WTC11 (cell line): ENCODE results near the gene ANO1. TPM values are rescaled to one million over a fixed set of nuclear protein-coding genes. Genes with fewer than 3 reads are reported as not detected.

Experiments
- ATAC-seq: fragments of 200-7000 bp; cut with Tn5 transposase; 2 replicates; pipeline ENCODE4 v1.10.0; 2021; ENCODE audit warnings: mild to moderate bottlenecking, moderate library complexity
- CTCF ChIA-PET: fragments of 300-600 bp; sonication (Branson Sonifier 250); formaldehyde crosslinking; loops from one replicate; lab custom pipeline; 2021; ENCODE audit warnings: antibody characterized with exemption; lab: Charles Lee
- POLR2A ChIA-PET: fragments of 350-600 bp; sonication (Branson Sonifier 250); formaldehyde crosslinking; loops from one replicate; lab custom pipeline; 2021; ENCODE audit warnings: antibody characterized with exemption; lab: Charles Lee
- DNase-seq: peaks from one replicate; pipeline ENCODE4 v3.0.0; 2021; ENCODE audit warnings: low spot score
- H3K27ac Mint-ChIP-seq: 2 replicates; pipeline ENCODE4 v1.8.0; 2021; ENCODE audit warnings: mixed read lengths
- H3K27me3 Mint-ChIP-seq: 2 replicates; pipeline ENCODE4 v1.8.0; 2021; ENCODE audit warnings: low read depth, mild to moderate bottlenecking, moderate library complexity, mixed read lengths
- H3K36me3 Mint-ChIP-seq: 2 replicates; pipeline ENCODE4 v1.8.0; 2021; ENCODE audit warnings: mixed read lengths
- H3K4me1 Mint-ChIP-seq: 2 replicates; pipeline ENCODE4 v1.8.0; 2022; ENCODE audit warnings: mixed read lengths
- H3K4me3 Mint-ChIP-seq: 2 replicates; pipeline ENCODE4 v1.8.0; 2021; ENCODE audit warnings: mild to moderate bottlenecking, moderate library complexity, mixed read lengths
- H3K9me3 Mint-ChIP-seq: 2 replicates; pipeline ENCODE4 v1.8.0; 2021; ENCODE audit warnings: mixed read lengths
- EMX1 ChIP-seq: fragments of 250-450 bp; sonication (Bioruptor Pico); IDR thresholded peaks from 2 replicates; pipeline ENCODE4 v1.8.0; 2021; ENCODE audit warnings: mild to moderate bottlenecking
- FOXJ3 ChIP-seq: sonication (generic); formaldehyde crosslinking; IDR thresholded peaks from 2 replicates; pipeline ENCODE4 v1.9.0; 2021; ENCODE audit warnings: missing genetic modification reagents, mild to moderate bottlenecking, borderline replicate concordance
- GTF2I ChIP-seq: fragments of 250-450 bp; sonication (Bioruptor Pico); conservative IDR thresholded peaks from 2 replicates; pipeline ENCODE4 v1.4.0; 2021; ENCODE audit warnings: mild to moderate bottlenecking
- NFATC4 ChIP-seq: fragments of 250-450 bp; sonication (Bioruptor Pico); IDR thresholded peaks from 2 replicates; pipeline ENCODE4 v1.9.0; 2021; ENCODE audit warnings: mild to moderate bottlenecking
- PRRX2 ChIP-seq: fragments of 250-450 bp; sonication (Bioruptor Pico); IDR thresholded peaks from 2 replicates; pipeline ENCODE4 v1.8.0; 2021; ENCODE audit warnings: mild to moderate bottlenecking
- SMAD3 ChIP-seq: sonication (generic); formaldehyde crosslinking; IDR thresholded peaks from 2 replicates; pipeline ENCODE4 v1.8.0; 2022; ENCODE audit warnings: missing genetic modification reagents, mild to moderate bottlenecking, borderline replicate concordance
- TEAD1 ChIP-seq: sonication (generic); formaldehyde crosslinking; IDR thresholded peaks from 2 replicates; pipeline ENCODE4 v1.8.0; 2022; ENCODE audit warnings: mild to moderate bottlenecking, missing genetic modification reagents
- ZNF121 ChIP-seq: sonication (generic); formaldehyde crosslinking; IDR thresholded peaks from 2 replicates; pipeline ENCODE4 v1.8.0; 2023; ENCODE audit warnings: missing genetic modification reagents
- ZNF232 ChIP-seq: sonication (generic); formaldehyde crosslinking; IDR thresholded peaks from 2 replicates; pipeline ENCODE4 v1.8.0; 2022; ENCODE audit warnings: mild to moderate bottlenecking, missing genetic modification reagents
- total RNA-seq: library from RNA; stranded (reverse); gene quantifications from 3 replicates; pipeline ENCODE4 v1.2.3, GENCODE V29; 2021
- TF ChIP-seq, protein P1 (sequence below): sonication (generic); formaldehyde crosslinking; IDR thresholded peaks from 2 replicates; pipeline ENCODE4 v1.8.0; 2023; ENCODE audit warnings: missing genetic modification reagents, mild to moderate bottlenecking, borderline replicate concordance
- TF ChIP-seq, protein P2 (sequence below): fragments of 250-450 bp; sonication (Bioruptor Pico); IDR thresholded peaks from 2 replicates; pipeline ENCODE4 v1.9.0; 2021; ENCODE audit warnings: mild to moderate bottlenecking
- TF ChIP-seq, protein P3 (sequence below): sonication (generic); formaldehyde crosslinking; IDR thresholded peaks from 2 replicates; pipeline ENCODE4 v1.8.1; 2023; ENCODE audit warnings: mild to moderate bottlenecking, moderate library complexity, missing genetic modification reagents
- TF ChIP-seq, protein P4 (sequence below): sonication (generic); formaldehyde crosslinking; IDR thresholded peaks from 2 replicates; pipeline ENCODE4 v1.8.0; 2023; ENCODE audit warnings: mild to moderate bottlenecking, missing genetic modification reagents

ANO1 gene
- total RNA-seq, 1 experiment from 2014 or later, result 4.1 TPM

DNA sequence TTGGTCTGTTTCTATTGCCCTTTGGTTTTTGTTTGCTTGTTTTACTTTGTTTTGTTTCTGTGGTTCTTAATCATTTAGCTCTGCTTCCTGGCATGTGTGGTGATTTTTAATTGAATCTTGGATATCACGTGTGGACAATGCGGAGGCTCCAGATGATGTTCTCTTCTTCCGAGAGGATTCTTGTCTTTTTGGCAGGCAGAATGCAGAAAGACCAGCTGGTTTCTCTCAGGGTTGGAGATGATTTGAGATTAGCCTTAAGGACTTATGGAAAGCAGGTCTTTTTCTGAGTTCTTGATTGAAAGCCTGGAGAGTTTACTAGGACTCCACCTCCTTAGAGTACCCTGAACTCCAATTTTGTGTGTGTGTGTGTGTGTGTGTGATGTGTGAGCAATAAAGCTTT, 21.0 kb upstream of the ANO1 start:
- DNase-seq, result no peak
- ChIA-PET CTCF (no interaction called here), POLR2A (no interaction called here)
- no peak for ATAC-seq
- no peaks in the 10 kb centered on the region; the same call in 1 of the 2 replicates for H3K27me3 Mint-ChIP-seq
- TF ChIP-seq, protein P1, sequence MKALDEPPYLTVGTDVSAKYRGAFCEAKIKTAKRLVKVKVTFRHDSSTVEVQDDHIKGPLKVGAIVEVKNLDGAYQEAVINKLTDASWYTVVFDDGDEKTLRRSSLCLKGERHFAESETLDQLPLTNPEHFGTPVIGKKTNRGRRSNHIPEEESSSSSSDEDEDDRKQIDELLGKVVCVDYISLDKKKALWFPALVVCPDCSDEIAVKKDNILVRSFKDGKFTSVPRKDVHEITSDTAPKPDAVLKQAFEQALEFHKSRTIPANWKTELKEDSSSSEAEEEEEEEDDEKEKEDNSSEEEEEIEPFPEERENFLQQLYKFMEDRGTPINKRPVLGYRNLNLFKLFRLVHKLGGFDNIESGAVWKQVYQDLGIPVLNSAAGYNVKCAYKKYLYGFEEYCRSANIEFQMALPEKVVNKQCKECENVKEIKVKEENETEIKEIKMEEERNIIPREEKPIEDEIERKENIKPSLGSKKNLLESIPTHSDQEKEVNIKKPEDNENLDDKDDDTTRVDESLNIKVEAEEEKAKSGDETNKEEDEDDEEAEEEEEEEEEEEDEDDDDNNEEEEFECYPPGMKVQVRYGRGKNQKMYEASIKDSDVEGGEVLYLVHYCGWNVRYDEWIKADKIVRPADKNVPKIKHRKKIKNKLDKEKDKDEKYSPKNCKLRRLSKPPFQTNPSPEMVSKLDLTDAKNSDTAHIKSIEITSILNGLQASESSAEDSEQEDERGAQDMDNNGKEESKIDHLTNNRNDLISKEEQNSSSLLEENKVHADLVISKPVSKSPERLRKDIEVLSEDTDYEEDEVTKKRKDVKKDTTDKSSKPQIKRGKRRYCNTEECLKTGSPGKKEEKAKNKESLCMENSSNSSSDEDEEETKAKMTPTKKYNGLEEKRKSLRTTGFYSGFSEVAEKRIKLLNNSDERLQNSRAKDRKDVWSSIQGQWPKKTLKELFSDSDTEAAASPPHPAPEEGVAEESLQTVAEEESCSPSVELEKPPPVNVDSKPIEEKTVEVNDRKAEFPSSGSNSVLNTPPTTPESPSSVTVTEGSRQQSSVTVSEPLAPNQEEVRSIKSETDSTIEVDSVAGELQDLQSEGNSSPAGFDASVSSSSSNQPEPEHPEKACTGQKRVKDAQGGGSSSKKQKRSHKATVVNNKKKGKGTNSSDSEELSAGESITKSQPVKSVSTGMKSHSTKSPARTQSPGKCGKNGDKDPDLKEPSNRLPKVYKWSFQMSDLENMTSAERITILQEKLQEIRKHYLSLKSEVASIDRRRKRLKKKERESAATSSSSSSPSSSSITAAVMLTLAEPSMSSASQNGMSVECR (CRISPR knock-in tag), result no peak
- TF ChIP-seq SMAD3 (CRISPR knock-in tag) (no peak), GTF2I (no peak), NFATC4 (CRISPR knock-in tag) (no peak)
- TF ChIP-seq, protein P2, sequence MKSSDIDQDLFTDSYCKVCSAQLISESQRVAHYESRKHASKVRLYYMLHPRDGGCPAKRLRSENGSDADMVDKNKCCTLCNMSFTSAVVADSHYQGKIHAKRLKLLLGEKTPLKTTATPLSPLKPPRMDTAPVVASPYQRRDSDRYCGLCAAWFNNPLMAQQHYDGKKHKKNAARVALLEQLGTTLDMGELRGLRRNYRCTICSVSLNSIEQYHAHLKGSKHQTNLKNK (CRISPR knock-in tag), result no peak
- TF ChIP-seq, protein P3, sequence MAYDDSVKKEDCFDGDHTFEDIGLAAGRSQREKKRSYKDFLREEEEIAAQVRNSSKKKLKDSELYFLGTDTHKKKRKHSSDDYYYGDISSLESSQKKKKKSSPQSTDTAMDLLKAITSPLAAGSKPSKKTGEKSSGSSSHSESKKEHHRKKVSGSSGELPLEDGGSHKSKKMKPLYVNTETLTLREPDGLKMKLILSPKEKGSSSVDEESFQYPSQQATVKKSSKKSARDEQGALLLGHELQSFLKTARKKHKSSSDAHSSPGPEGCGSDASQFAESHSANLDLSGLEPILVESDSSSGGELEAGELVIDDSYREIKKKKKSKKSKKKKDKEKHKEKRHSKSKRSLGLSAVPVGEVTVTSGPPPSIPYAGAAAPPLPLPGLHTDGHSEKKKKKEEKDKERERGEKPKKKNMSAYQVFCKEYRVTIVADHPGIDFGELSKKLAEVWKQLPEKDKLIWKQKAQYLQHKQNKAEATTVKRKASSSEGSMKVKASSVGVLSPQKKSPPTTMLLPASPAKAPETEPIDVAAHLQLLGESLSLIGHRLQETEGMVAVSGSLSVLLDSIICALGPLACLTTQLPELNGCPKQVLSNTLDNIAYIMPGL, result no peak
- no peaks in the 10 kb centered on the region for H3K4me1 Mint-ChIP-seq
- H3K4me3 Mint-ChIP-seq, result no peak overlapping the region
- H3K36me3 Mint-ChIP-seq, result peaks cover 5% of the 10 kb centered on the region; the same call in 1 of the 2 replicates
- no peak overlapping the region for H3K27ac Mint-ChIP-seq
- peaks cover 28% of the 10 kb centered on the region for H3K9me3 Mint-ChIP-seq

DNA sequence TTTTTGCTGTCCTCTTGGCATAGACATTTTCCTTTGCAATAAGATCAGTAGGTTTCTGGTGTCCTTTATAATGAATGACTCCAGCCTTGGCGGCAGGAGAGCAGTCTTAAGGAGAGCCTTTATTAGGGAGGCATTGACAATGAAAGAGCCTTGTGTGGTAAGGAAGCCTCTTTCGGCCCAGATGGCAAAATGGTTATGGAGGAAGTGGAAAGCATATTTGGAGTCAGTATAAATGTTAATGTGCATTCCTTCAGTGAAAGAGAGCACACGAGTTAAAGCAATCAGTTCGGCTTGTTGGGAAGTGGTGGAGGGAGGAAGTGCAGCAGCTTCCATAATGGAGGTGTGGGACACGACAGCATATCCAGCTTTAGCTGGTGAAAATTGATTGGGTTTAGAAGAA, 18.1 kb upstream of the ANO1 start:
- ChIA-PET CTCF (interaction anchor here (2.3 kb wide), 1 partner anchor 141 kb away, joined by 9 read pairs; no protein-coding TSS in a partner anchor), POLR2A (no interaction called here)
- peaks cover 5% of the 10 kb centered on the region; the same call in 1 of the 2 replicates for H3K36me3 Mint-ChIP-seq
- H3K4me3 Mint-ChIP-seq, result no peak overlapping the region
- DNase-seq (no peak), ATAC-seq (no peak)
- TF ChIP-seq ZNF232 (CRISPR knock-in tag) (no peak), EMX1 (CRISPR knock-in tag) (no peak), NFATC4 (CRISPR knock-in tag) (no peak), ZNF121 (no peak), FOXJ3 (no peak), PRRX2 (CRISPR knock-in tag) (no peak), TEAD1 (no peak)
- TF ChIP-seq, protein P4, sequence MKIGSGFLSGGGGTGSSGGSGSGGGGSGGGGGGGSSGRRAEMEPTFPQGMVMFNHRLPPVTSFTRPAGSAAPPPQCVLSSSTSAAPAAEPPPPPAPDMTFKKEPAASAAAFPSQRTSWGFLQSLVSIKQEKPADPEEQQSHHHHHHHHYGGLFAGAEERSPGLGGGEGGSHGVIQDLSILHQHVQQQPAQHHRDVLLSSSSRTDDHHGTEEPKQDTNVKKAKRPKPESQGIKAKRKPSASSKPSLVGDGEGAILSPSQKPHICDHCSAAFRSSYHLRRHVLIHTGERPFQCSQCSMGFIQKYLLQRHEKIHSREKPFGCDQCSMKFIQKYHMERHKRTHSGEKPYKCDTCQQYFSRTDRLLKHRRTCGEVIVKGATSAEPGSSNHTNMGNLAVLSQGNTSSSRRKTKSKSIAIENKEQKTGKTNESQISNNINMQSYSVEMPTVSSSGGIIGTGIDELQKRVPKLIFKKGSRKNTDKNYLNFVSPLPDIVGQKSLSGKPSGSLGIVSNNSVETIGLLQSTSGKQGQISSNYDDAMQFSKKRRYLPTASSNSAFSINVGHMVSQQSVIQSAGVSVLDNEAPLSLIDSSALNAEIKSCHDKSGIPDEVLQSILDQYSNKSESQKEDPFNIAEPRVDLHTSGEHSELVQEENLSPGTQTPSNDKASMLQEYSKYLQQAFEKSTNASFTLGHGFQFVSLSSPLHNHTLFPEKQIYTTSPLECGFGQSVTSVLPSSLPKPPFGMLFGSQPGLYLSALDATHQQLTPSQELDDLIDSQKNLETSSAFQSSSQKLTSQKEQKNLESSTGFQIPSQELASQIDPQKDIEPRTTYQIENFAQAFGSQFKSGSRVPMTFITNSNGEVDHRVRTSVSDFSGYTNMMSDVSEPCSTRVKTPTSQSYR (CRISPR knock-in tag), result no peak
- TF ChIP-seq, protein P2 (CRISPR knock-in tag), result no peak
- H3K4me1 Mint-ChIP-seq, result peaks cover 8% of the 10 kb centered on the region
- peaks cover 28% of the 10 kb centered on the region for H3K9me3 Mint-ChIP-seq
- H3K27me3 Mint-ChIP-seq, result no peaks in the 10 kb centered on the region; the same call in 1 of the 2 replicates
- H3K27ac Mint-ChIP-seq, result no peak overlapping the region
